Posterior vena cava (tissue), 2 donors: ENCODE results near the gene SGPP2. TPM values are rescaled to one million over a fixed set of nuclear protein-coding genes. Genes with fewer than 3 reads are reported as not detected.

Experiments
- DNase-seq: peaks from one replicate; pipeline ENCODE4 v3.0.0-alpha.2; 2020; ENCODE audit warnings: low spot score
- intact Hi-C, 2 donors: fragments of 100-400 bp; cut with DNase I; formaldehyde crosslinking; loops; one replicate each; pipeline versions ENCODE4 v1.14.1 to v1.14.2; 2022 to 2023
- total RNA-seq, 2 donors: library from RNA; stranded (reverse); fragmentation: NEBNext Ultra II Directional; extraction: Animal tissue kit (Norgen Biotek cat#: 25700); gene quantifications; one replicate each; pipeline ENCODE4 v1.2.1, GENCODE V29; 2021
- donor health status: DM: yes; HTN: yes; CAD: no.
- donor health status: DM: yes; HTN: yes; CAD: no.

The SGPP2 gene
- total RNA-seq, 2 donors from 2014 or later: not detected

DNA sequence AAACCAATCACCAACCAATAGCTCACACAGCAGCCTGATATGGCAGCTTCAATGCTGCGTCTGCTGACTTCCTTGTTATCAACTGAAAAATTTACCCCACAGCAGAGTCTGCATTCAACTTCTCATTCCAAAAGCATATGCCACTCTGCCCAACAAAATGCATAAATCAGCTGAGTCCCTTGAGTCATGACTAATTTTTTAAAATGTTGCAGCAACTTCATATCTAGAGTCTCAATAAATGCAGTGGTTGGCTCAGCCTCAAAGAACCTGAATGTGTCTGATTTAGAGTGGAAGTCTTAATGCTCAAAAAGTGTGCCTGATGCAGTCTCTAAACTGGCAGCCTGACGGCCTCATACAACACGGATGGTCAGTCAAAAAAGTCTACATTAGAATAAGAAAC is 185.0 kb downstream of the SGPP2 start:
- intact Hi-C loops: no loop called here
- no peak for DNase-seq

Other genes with a start within 250 kb of the SGPP2 start
- gene PAX3, start 125.5 kb upstream of the SGPP2 start, total RNA-seq: under 1 TPM; 0.37 to 0.48 TPM
- 10 to 100 TPM; 17.0 to 21.9 TPM for gene FARSB, start 231.5 kb downstream of the SGPP2 start, total RNA-seq
- not detected for gene MOGAT1, start 247.1 kb downstream of the SGPP2 start, total RNA-seq